ENCODE measurements around the gene FARS2.

FARS2 gene

DNA sequence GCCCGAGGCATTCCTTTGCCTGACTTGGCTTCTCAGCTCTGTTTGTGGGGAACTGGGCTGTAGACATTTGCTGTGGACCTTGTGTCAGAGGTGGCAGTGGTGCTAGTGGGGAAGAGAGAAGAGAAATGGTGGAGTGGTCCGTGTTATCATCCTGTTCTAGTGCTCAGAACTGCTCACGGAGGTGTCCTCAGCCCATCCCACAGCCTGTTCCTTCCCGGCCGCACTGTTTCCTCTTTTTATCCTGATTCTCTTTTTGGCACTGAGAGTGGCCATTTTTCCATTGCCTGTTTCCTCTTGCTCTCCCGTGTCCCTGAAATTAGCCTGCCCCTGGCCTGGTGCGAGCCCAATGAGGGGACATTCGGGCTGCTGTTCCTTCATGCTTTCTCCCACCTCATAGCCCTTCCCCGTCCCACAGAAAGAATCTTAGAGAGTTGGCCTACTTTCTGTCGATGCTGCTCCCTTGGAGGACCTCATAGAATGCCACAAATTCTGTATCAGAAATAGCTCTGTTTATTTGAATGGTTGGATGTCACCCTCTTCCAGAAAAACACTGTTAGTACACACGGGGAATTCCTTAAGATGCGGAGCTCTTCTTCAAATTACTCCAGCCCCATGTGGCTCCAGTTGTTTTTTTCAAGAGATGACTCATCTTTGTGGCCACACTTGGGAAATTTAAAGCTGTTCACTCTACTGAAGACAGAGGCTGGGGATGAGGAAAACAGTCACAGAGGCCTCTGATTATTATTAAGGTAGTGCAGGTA is 26.1 kb downstream of the FARS2 start:
- DNase-seq, result no peak

DNA sequence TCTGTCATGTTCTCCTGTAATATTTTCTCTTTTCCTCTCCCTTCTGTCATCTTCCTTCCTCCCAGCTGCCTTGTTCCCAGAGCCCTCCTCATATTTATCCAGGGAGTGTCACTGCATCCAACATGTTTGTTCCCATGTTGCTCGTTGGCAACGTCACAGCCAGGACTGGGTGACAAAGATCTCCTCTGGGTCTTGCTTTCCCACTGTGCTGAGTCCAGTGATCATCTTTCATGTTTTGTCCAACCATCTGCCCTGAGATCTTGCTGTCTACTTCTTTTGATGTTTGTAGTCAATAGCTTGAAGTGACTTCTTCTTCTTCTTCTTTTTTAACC is 26.6 kb downstream of the FARS2 start:
- DNase-seq, result no peak

DNA sequence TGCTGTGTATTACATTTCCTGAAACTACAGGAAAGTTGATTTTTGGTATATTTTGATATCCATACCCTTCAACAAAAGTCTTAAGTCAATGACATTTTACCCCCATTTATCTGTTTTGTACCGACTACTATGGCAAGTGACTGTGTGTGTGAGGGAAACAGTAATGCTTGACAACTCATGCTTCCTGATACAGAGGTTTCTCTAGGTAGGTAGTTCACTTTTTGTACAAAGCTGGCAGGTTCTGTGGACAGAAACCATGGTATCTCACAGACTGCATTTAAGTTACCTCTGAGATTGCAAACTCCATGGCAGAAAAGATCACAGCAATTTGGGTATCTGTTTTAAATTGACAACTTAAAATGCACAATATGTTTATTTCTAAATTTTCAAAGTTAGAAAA is 28.8 kb downstream of the FARS2 start:
- no peak for DNase-seq

DNA sequence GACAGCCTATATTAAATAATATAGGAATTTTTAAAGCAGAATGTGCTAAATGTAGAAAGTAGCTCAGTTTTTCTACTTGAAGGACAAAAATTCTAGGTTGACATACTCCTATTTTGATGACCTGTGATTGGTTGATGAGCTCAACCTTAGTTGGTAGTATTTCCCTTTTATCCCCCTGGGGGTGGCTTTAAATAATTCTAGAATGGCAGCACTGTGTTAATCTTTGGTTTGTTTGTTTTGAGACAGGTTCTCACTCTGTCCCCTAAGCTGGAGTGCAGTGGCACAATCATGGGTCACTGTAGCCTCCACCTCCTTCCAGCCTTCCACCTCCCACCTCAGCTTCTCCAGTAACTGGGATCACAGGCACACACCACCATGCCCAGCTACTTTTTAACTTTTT is 29.2 kb downstream of the FARS2 start:
- no peak for DNase-seq

DNA sequence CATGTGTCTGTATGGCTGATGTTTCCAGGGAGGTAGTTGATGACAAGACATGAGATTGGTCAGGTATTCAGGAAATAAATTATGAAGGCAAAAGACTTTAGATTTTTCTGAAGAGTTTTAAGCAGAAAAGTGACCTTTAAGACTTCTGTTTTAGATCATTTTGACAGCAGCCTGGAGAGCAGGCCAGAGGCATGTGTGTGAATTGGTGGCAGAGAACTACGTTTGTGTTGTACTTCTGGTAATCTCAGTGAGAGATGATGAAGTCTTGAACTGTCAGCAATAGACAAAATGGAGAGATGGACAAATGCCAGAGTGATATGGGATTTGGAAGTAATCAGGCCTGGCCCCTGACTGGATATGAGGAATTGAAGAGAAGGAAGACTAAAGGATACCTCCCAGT is 30.8 kb downstream of the FARS2 start:
- no peak for DNase-seq

DNA sequence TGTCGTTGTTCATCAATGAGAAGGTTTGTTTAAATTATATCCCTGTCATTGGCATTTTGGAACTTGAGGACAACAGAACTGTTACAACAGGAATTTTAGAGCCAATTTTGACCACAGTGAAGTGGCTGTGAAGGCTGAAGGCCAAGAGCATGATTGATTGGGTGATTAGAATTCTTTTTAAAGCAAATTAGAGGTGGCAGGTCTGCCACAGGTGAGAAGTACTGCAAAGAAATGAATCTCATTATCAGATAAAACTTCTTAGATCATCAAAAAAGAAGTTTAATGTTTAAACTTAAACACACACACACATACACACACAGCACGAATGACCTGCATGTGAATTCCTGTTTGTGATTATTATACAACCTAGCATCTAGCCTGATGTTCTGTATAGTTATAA is 32.4 kb downstream of the FARS2 start:
- no peak for DNase-seq

DNA sequence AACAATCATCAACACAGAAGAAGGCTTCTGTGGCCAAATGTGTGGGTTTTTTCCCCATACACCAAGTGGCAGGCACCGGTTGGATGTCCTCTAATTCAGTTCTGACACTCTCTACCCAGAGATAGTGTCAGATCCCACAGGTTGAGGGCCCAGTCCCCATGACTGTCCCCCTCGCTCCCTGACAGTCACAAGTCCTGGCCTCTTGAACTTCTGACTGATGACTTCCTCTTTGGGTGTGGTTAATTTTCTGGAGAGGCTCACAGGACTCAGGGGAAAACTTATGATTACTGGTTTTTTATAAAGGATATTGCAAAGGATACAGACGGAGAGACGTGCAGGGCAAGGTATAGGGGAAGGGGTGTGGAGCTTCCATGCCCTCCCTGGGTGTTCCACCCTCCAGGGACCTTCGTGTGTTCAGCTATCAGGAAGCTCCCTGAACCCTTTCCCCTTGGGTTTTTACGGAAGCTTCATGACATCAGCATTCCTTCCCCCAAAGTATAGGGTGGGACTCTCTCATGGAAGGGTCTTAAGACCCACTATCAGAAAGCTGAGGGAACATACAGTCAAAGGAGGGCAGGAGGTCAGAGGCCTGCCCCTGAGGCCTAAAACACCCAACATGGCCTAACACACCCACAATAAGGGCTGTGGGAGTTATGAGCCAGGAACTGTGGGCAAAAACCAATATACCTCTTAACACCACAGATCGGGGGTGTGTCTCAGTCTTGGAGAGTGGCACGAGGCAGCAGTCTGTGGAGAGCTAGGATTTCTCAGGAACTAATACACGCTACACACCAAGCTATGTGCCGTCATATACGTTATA is 33.3 kb downstream of the FARS2 start:
- DNase-seq, result no peak

DNA sequence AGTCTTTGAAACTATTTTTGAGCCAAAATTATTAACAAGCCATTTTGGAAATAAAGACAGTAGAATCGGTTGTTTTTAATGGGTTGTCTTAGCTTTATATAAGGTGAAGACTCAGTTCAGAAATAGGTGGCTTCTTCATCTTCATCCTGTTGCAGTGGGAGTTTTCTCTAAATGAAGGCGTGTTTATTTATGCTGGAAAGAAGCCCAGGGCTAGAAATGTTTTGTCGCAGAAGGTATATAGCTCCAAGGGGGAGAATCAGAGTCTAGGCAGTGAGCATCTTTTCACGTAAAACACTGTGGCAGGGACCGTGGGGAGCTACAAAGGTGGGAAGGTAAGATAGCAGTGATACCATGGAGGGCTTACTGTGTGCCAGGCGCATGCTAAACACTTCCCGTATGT is 34.3 kb downstream of the FARS2 start:
- DNase-seq, result no peak

DNA sequence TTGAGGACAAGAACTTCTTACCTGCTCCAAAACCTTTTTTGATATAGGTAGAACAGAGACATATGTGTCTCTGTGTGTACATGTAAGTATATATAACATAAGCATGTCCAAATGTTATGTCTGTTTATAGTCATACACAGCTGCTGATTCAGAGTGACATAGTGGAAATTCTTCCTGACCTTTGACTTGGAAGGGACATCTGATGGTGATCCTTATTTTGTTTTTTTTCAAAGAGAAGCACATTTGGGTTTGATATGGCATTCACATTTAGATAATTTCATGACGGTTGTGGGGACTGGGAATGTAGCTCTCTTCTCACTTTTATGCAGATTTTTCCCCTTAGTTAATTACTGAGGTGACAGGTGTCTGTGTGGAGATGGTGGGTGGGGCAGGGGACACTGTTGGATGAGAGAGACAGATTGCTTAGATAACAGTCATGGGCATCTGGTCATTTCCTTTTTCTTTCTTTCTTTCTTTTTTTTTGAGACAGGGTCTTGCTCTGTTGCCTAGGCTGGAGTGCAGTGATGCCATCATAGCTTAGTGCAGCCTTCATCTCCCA is 39.0 kb downstream of the FARS2 start:
- DNase-seq, result no peak

DNA sequence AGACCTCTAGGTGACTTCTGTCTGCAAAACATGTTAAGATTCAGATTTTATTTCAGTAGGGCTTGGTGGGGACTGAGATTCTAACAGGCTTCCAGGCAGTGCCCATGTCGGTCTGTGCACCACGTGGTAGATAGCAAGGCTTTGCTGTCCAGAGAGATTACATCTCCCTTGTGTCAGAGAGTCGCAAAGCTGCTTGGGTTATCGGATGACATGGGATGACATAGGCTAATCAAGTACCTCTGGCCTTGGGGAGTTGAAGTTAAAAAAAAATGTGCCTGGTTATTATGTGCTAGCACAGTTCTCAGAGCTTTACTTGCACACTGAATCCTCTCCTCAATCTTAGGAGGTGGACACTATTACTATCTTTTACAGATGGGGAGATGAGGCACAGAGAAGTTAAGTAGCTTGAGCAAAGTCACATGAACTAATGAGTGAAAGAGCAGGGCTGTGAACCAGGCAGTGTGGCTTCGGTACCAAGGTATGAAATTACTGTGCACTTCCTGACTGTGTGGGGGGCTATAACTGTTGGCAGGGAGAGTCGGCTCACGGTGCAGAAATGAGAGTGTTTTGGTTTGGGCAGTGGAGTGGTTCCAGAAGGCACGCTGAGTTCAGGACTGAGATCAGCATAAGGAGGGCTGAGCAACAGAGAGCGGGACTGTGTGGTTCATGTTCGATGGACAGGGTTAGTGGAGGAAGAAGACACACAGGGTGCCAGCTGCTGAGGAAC is 41.1 kb downstream of the FARS2 start:
- no peak for DNase-seq

DNA sequence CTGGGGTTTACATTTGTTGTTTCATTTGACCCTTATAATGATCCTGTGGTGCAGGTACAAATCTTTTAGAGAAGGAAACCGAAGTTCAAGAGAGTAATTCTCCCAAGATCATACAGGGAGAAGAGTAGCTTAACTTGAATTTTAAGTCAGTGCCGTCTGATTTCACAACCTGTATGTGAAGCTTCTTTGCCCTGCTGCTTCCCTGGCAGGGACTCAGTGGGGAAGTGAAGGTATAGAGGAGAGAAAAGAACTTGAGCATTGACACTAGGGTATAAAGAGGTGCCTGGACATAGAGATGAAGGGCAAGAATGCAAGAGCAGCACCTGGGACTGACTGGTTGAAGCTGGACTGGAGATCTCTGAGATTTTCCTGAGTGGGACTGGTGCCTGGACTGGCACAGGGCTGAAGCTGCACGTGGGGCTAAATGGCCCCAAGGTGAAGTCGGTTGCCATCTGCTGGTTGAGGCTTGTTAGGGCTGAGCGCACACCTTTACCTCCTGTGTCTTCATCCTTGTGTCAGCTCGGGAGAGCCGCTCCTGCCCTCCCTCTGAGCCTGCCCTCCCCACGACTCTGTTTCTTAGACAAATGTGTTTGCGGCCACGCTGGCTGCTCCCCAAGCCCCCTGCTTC is 41.8 kb downstream of the FARS2 start:
- DNase-seq, result no peak

DNA sequence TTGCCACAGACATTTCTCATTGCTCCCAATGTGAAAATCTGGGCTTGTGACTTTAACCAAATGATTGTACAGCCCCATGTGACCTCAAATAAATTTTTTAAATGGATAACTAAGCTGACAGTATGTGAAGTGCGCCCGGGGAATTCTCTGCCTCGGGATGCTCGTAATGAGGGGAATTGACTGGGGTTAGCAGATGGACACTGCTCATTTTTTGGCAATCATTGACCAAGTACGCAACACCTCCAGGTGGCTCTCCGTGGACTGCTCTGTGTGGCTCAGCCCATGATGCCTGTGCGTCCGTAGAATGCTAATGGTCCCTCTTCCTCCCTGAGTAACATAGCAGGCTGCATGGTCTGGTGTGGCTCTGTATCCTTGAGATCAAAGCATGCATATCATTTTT is 42.4 kb downstream of the FARS2 start:
- DNase-seq, result no peak

DNA sequence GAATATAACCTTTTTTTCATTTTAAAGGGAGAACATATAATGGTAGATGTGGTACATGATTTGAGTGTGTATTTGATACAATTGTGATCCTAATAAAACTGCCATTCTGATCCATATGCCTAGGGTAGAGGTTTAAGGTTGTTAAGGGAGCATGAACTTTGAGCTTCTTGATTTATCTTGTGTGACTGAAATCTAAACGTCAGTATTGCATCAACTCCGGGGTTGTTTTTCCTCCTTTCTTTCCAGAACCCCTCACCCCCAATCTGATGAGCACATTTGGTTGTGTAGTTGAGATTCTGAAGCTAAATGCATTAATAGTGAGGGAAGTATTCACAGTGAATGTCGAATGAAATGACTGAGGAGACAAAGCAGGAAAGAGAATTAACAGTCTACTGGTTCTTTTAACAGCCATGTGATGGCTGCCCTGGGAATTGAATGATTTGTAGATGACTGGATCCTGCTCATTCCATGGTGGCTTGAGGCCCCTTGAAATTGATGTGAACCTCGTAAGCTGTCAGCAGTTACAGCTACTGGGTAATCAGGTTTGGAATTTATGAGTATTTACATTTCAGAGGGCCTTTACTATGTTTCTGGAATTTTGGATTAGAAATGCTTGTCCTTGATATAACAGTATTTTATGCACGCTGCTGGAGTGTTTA is 44.8 kb downstream of the FARS2 start:
- no peak for DNase-seq

DNA sequence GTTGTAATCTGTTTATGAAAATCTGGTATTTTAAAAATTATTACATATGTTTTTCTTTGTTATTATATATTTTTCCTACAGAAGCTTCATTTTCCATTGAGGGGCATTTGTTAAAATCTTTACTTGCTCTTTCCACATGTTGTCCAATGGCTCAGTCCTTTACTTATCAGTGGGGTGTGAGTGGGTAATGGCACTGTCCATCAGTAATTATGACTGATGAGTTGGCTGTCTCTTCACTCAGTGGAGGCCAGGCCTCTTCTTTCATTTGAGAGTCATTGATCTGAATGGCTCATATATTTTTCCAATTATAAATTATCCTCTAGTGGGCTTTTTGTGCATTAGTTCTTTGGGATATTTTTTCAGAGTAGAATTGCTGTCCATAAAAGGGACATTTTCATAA is 45.7 kb downstream of the FARS2 start:
- DNase-seq, result no peak

DNA sequence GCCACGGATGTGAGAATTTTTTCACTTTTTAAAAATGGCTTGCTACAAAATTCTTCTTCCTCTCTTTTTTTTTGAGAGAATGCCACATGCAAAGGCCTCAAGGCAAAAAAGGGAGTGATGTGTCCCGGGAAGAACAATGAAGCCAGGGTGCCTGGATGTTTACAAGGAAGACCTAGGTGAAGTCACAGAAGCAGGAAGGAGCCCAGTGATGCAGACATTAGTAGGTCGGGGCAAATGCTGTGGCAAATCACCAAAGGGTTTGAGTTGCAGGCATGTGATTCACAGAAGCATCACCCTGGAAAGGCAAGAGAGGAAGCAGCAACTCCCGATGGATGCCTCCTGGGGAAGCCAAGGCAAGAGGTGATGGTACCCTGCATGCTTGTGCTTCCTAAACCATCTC is 46.8 kb downstream of the FARS2 start:
- DNase-seq, result no peak

DNA sequence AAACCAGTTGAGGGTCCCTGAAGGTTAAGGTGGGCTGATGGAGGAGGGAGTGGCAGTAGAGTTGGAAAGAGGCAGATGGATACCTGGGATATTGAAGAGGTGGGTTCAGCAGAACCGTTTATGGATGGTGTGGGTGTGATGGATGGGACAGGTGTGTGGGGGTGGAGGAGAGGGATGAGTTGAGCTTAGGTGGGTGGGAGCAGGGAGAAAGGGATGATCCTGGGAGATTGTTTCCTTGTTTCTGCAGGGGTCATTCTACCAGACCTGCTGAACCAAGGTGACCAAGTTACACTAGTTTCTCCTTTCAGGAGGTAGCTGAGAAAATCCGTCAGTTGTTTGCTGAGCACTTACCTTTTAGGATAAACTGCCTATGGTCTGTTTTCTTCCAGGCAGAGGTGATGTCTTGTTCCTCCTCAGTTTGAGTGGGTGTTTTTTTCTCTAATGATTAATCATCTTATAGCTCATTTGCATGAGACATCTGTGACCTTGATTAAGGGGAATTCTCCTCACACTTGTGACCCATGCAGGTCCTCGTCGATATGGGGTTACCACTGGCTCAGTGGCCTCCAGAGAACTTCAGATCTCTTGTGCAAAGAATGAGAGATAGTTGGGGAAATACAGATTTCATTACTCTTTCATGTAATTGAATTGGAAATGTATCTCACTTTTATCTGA is 53.0 kb downstream of the FARS2 start:
- DNase-seq, result no peak

DNA sequence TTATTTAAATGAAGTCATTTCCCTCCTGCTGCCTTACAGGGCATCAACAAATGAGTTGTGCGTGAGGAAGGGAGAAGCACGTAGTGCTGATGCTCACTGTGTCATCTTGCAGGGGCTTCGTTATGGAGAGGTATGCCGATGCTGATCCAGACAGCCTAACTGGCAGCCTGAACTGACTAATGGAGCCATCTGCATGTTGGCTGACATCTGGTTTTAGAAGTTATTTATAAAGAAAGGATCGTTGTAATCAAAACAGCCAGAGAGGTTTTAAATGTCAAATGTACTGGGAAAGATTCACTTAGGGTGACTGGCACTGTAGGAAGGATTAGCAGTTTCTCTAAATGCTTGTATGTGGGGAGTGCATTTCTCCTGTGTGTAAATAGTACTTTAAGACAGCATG is 54.6 kb downstream of the FARS2 start:
- DNase-seq, result no peak

DNA sequence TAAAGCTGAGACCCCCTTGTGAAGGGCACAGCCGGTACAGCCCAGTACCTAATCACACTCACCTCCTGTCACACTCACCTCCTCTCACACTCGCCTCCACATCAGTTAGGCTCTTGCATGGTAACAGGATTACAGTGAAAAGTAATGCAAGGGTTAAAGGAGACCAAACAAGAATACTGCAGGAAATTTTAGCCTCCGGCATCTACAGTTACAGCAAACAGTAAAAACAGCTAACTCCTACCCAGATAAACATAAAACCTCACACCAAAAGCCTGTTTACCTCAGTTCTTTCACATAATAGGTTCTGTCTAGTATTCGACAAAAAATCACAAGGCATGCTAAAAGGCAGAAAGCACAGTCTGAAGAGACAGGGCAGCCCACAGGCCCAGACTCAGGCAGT is 55.6 kb downstream of the FARS2 start:
- no peak for DNase-seq

DNA sequence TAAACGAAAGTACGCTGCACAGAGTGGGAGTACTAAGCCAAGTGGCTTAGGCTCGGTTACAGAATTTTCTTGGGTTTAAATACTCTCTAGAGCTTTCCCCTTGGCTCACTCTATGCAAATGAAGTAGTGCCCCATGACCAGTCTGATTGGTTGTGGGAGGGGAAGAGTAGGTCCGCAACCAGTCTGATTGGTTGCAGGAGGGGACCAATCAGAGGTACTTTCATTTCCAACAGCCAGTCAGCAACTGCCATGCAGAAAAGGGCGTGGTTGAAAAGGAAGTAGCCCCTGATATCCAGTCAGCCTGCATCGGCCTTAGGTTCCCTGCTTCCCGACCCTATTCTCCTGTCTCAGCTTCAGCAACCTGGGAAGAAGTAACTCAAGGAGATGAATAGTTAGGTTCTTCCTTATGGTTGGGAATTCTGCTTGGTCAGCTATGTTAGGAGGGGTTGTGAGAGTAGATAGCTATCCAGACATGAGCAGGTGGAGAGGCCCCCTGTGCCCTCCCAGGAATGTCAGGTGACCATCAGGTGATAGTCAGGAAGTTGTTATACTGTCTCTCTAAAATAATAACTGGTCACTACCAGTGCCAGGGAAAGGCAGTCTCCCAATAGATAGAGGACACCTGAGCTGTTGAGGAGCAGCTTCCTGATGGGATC is 57.4 kb downstream of the FARS2 start:
- DNase-seq, result no peak

DNA sequence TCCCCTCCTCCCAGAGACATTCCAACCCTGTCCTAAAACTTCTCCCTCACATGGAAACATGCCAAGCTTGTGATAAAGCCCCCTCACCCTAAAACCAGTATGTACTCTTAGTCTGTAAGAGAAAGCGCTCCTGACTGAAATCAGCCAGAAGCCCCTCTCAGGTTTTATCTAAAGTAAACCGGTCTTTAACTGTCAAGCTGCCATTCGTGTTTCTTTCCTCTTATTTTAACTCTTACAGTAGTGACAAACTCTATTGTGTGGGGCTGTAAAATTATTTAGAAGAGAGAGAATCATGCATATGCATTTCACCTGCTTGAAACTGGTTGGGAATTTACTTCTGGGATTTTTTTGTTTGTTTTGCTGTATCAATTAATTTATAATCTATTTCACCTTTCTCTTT is 62.7 kb downstream of the FARS2 start:
- no peak for DNase-seq

DNA sequence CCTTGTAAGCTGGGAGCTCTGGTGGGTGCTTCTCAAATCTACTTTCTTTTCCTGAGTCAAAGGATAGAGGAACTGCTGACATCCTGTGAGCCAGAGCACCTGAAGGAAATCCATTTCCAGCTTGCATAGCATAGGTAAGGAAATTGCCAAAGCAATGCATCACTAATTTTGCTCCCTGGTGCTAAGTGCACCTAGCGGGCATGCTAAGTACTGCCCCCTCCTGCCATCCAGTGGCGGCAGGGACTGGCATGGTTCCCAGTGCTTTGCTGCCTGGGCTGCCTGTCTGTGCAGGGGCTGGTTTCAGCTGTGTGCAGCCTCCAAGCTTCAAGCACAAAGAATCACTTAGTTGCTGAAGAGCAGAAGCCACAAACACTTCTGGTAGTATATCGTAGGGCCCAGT is 63.9 kb downstream of the FARS2 start:
- DNase-seq, result no peak

Data from right hindlimb (tissue), 1 donor.